ENCODE measurements around the gene EFCAB6. TPM values are rescaled to one million over a fixed set of nuclear protein-coding genes. Genes with fewer than 3 reads are reported as not detected.

EFCAB6 gene
- total and polyA plus RNA-seq, 2 donors (not counting 3 experiments of a cell fraction or from before 2014, with no cell fraction given) = 0.07 to 0.31 TPM

DNA sequence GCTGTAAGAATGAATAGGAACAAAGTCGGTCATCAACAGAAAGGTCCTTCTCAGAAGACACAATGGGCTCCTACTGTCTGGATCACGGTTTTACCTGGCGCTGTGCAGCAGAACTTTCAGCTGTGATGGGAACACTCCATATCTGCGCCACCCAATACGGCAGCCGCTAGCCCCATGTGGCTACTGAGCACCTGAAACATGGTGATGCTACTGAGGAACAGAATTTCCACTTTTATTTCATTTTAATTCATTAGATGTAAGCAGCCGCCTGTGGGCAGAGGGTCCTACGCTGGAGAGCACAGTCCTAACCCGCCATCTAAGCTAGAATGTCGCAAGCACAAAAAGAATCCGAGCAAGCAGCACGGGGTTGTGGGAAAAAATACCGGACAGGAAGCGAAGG is 47.5 kb upstream of the EFCAB6 start:
- no peak overlapping the region for H3K9ac ChIP-seq (replicated peaks; ENCODE audit: extremely low read depth, insufficient read depth, low read length)
- ChIA-PET CTCF (interaction anchor here (1.1 kb wide), 1 partner anchor 23 kb away, joined by 3 read pairs; no protein-coding TSS in a partner anchor), POLR2A (no interaction called here)
- H3K79me2 ChIP-seq (ENCODE audit: control insufficient read depth, insufficient read depth, low read length) = no peaks in the 10 kb centered on the region
- no peak overlapping the region for H3K4me2 ChIP-seq (ENCODE audit: insufficient read depth, low read length)
- H2AFZ ChIP-seq (ENCODE audit: low read depth, low read length) = no peak overlapping the region
- H4K20me1 ChIP-seq (replicated peaks; ENCODE audit: control insufficient read depth, extremely low read depth, insufficient read depth, low read length) = no peaks in the 10 kb centered on the region
- H3K4me1 ChIP-seq (ENCODE audit: control insufficient read depth, extremely low read depth, insufficient read depth, low read length) = no peaks in the 10 kb centered on the region
- dilution Hi-C loops (cut with MboI; ENCODE audit: extremely low pct_ligation_motif_present, low sequenced_read_pairs) (no loop called here), intact Hi-C loops (cut with micrococcal nuclease) (no loop called here)
- no peaks in the 10 kb centered on the region for H3K9me1 ChIP-seq (replicated peaks; ENCODE audit: control insufficient read depth, extremely low read depth, insufficient read depth, low read length)
- no peaks in the 10 kb centered on the region for H3K36me3 ChIP-seq (ENCODE audit: control insufficient read depth in 2 of 2, extremely low read depth in 1 of 2, insufficient read depth in 2 of 2, low read length in 2 of 2)
- H3K9me3 ChIP-seq (replicated peaks; ENCODE audit: control insufficient read depth, insufficient read depth, low read length) = no peaks in the 10 kb centered on the region
- no peak overlapping the region for H3K4me3 ChIP-seq (replicated peaks in 1 of 3; ENCODE audit: insufficient read depth in 1 of 3, low read depth in 1 of 3, low read length in 3 of 3)
- peaks cover 0 to 13% of the 10 kb centered on the region in 2 experiments for H3K27me3 ChIP-seq (ENCODE audit: control insufficient read depth in 2 of 2, insufficient read depth in 2 of 2, low read length in 2 of 2)
- no peak for TF ChIP-seq FOS (IDR thresholded peaks at IDR 0.05; ENCODE audit: borderline replicate concordance, insufficient read depth, low read length)
- no peak overlapping the region for H3K27ac ChIP-seq (ENCODE audit: insufficient read depth, low read depth, low read length)
- FAIRE-seq (no peak), DNase-seq (ENCODE audit: low read depth, low spot score) (no peak)
- no TSS peak for BruUV-seq (replicated peaks)

DNA sequence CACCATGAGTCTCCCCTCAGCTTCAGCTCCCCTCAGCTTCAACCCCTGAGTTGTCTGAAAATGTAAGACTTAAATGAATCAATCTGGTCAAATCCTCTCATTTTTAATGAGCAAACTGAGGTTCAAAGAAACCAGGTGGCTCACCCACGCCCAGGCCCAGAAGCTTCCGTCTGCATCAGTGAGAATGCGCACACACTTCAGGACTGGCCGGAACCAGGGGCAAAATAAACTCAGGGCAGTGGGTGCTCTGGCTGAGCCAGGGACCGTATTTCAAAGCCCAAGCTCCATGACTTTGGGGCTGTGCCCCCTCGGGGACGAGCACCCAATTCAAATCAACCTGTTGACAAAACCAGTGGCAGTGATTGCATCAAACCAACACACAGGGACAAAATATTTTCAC is 47.1 kb upstream of the EFCAB6 start:
- H3K9me1 ChIP-seq (replicated peaks; ENCODE audit: control insufficient read depth, extremely low read depth, insufficient read depth, low read length) = no peaks in the 10 kb centered on the region
- no peaks in the 10 kb centered on the region for H4K20me1 ChIP-seq (replicated peaks; ENCODE audit: control insufficient read depth, extremely low read depth, insufficient read depth, low read length)
- intact Hi-C loops (cut with micrococcal nuclease) (no loop called here), dilution Hi-C loops (cut with MboI; ENCODE audit: extremely low pct_ligation_motif_present, low sequenced_read_pairs) (no loop called here)
- no peaks in the 10 kb centered on the region for H3K36me3 ChIP-seq (ENCODE audit: control insufficient read depth in 2 of 2, extremely low read depth in 1 of 2, insufficient read depth in 2 of 2, low read length in 2 of 2)
- TF ChIP-seq JUN (IDR thresholded peaks at IDR 0.05; ENCODE audit: borderline replicate concordance, insufficient read depth, insufficient read length, low read depth) (no peak), POLR2A (IDR thresholded peaks at IDR 0.05; ENCODE audit: low read depth, low read length) (no peak), POLR2AphosphoS5 (IDR thresholded peaks at IDR 0.05; ENCODE audit: insufficient read depth, low read depth, low read length) (no peak), MYC (IDR thresholded peaks at IDR 0.05; ENCODE audit: low read depth, low read length) (no peak), EZH2 (IDR thresholded peaks at IDR 0.05; ENCODE audit: borderline replicate concordance, low read depth, low read length, severe bottlenecking) (no peak), GATA2 (IDR thresholded peaks at IDR 0.05; ENCODE audit: insufficient read depth, insufficient read length, low read depth, low read length) (no peak), FOS (IDR thresholded peaks at IDR 0.05; ENCODE audit: borderline replicate concordance, insufficient read depth, low read length) (no peak)
- TF ChIP-seq, protein P1, sequence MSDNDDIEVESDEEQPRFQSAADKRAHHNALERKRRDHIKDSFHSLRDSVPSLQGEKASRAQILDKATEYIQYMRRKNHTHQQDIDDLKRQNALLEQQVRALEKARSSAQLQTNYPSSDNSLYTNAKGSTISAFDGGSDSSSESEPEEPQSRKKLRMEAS (IDR thresholded peaks at IDR 0.05; ENCODE audit: insufficient read depth, insufficient read length) = no peak
- TF ChIP-seq, protein P2, sequence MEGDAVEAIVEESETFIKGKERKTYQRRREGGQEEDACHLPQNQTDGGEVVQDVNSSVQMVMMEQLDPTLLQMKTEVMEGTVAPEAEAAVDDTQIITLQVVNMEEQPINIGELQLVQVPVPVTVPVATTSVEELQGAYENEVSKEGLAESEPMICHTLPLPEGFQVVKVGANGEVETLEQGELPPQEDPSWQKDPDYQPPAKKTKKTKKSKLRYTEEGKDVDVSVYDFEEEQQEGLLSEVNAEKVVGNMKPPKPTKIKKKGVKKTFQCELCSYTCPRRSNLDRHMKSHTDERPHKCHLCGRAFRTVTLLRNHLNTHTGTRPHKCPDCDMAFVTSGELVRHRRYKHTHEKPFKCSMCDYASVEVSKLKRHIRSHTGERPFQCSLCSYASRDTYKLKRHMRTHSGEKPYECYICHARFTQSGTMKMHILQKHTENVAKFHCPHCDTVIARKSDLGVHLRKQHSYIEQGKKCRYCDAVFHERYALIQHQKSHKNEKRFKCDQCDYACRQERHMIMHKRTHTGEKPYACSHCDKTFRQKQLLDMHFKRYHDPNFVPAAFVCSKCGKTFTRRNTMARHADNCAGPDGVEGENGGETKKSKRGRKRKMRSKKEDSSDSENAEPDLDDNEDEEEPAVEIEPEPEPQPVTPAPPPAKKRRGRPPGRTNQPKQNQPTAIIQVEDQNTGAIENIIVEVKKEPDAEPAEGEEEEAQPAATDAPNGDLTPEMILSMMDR (IDR thresholded peaks at IDR 0.05; ENCODE audit: extremely low read depth in 1 of 2, insufficient read depth in 1 of 2, low read depth in 1 of 2, low read length in 2 of 2) = no peak
- no peak overlapping the region for H2AFZ ChIP-seq (ENCODE audit: low read depth, low read length)
- H3K27me3 ChIP-seq (ENCODE audit: control insufficient read depth in 2 of 2, insufficient read depth in 2 of 2, low read length in 2 of 2) = peaks cover 0 to 13% of the 10 kb centered on the region in 2 experiments
- FAIRE-seq (no peak), DNase-seq (ENCODE audit: low read depth, low spot score) (no peak)
- H3K79me2 ChIP-seq (ENCODE audit: control insufficient read depth, insufficient read depth, low read length) = no peaks in the 10 kb centered on the region
- ChIA-PET CTCF (interaction anchor here (1.1 kb wide), 1 partner anchor 24 kb away, joined by 3 read pairs; no protein-coding TSS in a partner anchor), POLR2A (no interaction called here)
- H3K4me2 ChIP-seq (ENCODE audit: insufficient read depth, low read length) = no peak overlapping the region
- BruUV-seq (replicated peaks) = no TSS peak
- H3K4me1 ChIP-seq (ENCODE audit: control insufficient read depth, extremely low read depth, insufficient read depth, low read length) = no peaks in the 10 kb centered on the region
- no peak overlapping the region for H3K27ac ChIP-seq (ENCODE audit: insufficient read depth, low read depth, low read length)
- no peak overlapping the region for H3K9ac ChIP-seq (replicated peaks; ENCODE audit: extremely low read depth, insufficient read depth, low read length)
- H3K9me3 ChIP-seq (replicated peaks; ENCODE audit: control insufficient read depth, insufficient read depth, low read length) = no peaks in the 10 kb centered on the region
- H3K4me3 ChIP-seq (replicated peaks in 1 of 3; ENCODE audit: insufficient read depth in 1 of 3, low read depth in 1 of 3, low read length in 3 of 3) = no peak overlapping the region

Measured in endothelial cell of umbilical vein (primary cell).